OCI-LY1 (cell line): ENCODE results near the gene AGFG1.

Source experiments
- H2AFZ ChIP-seq: fragments of 200-600 bp; sonication (generic), shearing (Covaris generic); 2 replicates; pipeline ENCODE4 v1.6.0; 2014; ENCODE audit warnings: antibody characterized with exemption, mild to moderate bottlenecking, low read length
- H3F3A ChIP-seq: fragments of 200-600 bp; sonication (generic), shearing (Covaris generic); 2 replicates; pipeline ENCODE4 v1.6.0; 2014; ENCODE audit warnings: mild to moderate bottlenecking, antibody characterized with exemption, low read length, moderate library complexity; ENCODE audit not compliant: insufficient read depth
- H3K27ac ChIP-seq: fragments of 200-600 bp; sonication (generic); 2 replicates; pipeline ENCODE4 v1.5.1; 2014; ENCODE audit warnings: low read length, mixed run types, mild to moderate bottlenecking, low read depth; ENCODE audit not compliant: poor library complexity, severe bottlenecking
- H3K27me3 ChIP-seq: fragments of 200-600 bp; sonication (generic); 2 replicates; pipeline ENCODE4 v1.6.0; 2014; ENCODE audit warnings: antibody characterized with exemption, mild to moderate bottlenecking, low read length, moderate library complexity; ENCODE audit not compliant: insufficient read depth
- H3K36me3 ChIP-seq: fragments of 200-600 bp; sonication (generic); 2 replicates; pipeline ENCODE4 v1.6.1; 2014; ENCODE audit warnings: mild to moderate bottlenecking, antibody characterized with exemption, low read length, moderate library complexity, mixed read lengths; ENCODE audit not compliant: insufficient read depth
- H3K4me1 ChIP-seq: fragments of 200-600 bp; sonication (generic); 2 replicates; pipeline ENCODE4 v1.5.1; 2014; ENCODE audit warnings: mild to moderate bottlenecking, low read length, moderate library complexity; ENCODE audit not compliant: insufficient read depth, severe bottlenecking
- H3K4me2 ChIP-seq: fragments of 200-600 bp; sonication (generic), shearing (Covaris generic); 2 replicates; pipeline ENCODE4 v1.6.1; 2014; ENCODE audit warnings: low read length
- H3K4me3 ChIP-seq: fragments of 200-600 bp; sonication (generic); 2 replicates; pipeline ENCODE4 v1.5.1; 2014; ENCODE audit warnings: low read length, low read depth, mild to moderate bottlenecking, mixed read lengths; ENCODE audit not compliant: poor library complexity, severe bottlenecking
- H3K79me2 ChIP-seq: fragments of 200-600 bp; shearing (Covaris generic); 2 replicates; pipeline ENCODE4 v1.6.1; 2016; ENCODE audit warnings: mixed run types, low read length, mixed read lengths; ENCODE audit not compliant: insufficient read depth
- H3K9ac ChIP-seq: fragments of 200-600 bp; sonication (generic), shearing (Covaris generic); 2 replicates; pipeline ENCODE4 v1.6.1; 2014; ENCODE audit warnings: mild to moderate bottlenecking, low read length, mixed read lengths
- H3K9me2 ChIP-seq: fragments of 200-600 bp; sonication (generic), shearing (Covaris generic); 2 replicates; pipeline ENCODE4 v1.6.1; 2014; ENCODE audit warnings: low read depth, mild to moderate bottlenecking, low read length, mixed read lengths
- H3K9me3 ChIP-seq: fragments of 200-600 bp; shearing (Covaris generic); 2 replicates; pipeline ENCODE4 v1.6.1; 2014; ENCODE audit warnings: low read length, mixed read lengths
- H4K20me1 ChIP-seq: fragments of 200-600 bp; sonication (generic), shearing (Covaris generic); 2 replicates; pipeline ENCODE4 v1.6.0; 2016; ENCODE audit warnings: mild to moderate bottlenecking, low read length; ENCODE audit not compliant: insufficient read depth
- EZH2 ChIP-seq: fragments of 200-600 bp; sonication (generic), shearing (Covaris generic); IDR thresholded peaks from 2 replicates; pipeline ENCODE4 v1.8.0; 2017; ENCODE audit warnings: borderline replicate concordance, mixed run types, mild to moderate bottlenecking, antibody characterized with exemption, low read length, moderate library complexity, mixed read lengths
- TF ChIP-seq, protein P1 (sequence below): fragments of 200-600 bp; sonication (generic), shearing (Covaris generic); IDR thresholded peaks from 2 replicates; pipeline ENCODE4 v1.5.1; 2017; ENCODE audit warnings: mild to moderate bottlenecking, antibody characterized with exemption, low read length, moderate library complexity, mixed read lengths

AGFG1 gene

DNA sequence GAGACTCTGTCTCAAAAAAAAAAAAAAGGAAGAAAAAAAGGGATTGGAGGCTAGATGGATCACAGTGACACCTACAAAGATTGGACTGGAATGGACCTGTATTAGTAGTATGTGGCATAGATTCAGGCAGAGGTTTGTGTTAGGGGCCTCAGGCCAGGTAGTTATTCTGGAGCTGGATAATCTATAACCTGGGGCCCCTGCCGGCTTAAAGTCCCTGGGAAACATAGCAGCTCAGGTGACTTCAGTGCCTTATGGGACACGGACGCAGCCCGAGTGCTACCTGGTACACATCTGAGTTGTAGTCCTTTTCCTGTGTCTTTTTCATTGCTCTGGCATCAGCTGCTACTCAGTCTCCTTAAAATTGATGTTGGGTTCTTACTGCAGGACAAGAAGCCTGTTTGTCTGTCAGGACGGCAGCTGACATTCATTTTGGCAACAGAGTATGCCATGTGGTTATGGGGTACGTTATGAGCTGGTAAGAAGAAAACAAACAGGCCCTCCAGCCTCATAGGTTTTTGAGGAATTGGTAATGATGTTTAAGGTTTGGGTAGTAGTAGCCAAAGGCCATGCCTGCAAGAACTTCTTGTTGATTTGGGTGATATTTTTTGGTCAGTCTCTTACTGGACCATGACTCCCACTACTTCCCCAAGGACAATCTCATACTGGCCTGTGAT is 27.8 kb downstream of the AGFG1 start:
- H3K79me2 ChIP-seq, result 0 out of 2 replicates have a peak, but pooled peaks cover 10% of the 10 kb centered on the region
- no peak overlapping the region for H3K27ac ChIP-seq
- no peak overlapping the region for H3K9ac ChIP-seq
- no peak for TF ChIP-seq EZH2
- TF ChIP-seq, protein P1, sequence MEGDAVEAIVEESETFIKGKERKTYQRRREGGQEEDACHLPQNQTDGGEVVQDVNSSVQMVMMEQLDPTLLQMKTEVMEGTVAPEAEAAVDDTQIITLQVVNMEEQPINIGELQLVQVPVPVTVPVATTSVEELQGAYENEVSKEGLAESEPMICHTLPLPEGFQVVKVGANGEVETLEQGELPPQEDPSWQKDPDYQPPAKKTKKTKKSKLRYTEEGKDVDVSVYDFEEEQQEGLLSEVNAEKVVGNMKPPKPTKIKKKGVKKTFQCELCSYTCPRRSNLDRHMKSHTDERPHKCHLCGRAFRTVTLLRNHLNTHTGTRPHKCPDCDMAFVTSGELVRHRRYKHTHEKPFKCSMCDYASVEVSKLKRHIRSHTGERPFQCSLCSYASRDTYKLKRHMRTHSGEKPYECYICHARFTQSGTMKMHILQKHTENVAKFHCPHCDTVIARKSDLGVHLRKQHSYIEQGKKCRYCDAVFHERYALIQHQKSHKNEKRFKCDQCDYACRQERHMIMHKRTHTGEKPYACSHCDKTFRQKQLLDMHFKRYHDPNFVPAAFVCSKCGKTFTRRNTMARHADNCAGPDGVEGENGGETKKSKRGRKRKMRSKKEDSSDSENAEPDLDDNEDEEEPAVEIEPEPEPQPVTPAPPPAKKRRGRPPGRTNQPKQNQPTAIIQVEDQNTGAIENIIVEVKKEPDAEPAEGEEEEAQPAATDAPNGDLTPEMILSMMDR, result no peak
- no peak overlapping the region for H3K4me3 ChIP-seq
- no peaks in the 10 kb centered on the region for H3K27me3 ChIP-seq
- H4K20me1 ChIP-seq, result no peaks in the 10 kb centered on the region
- no peak overlapping the region for H3K4me2 ChIP-seq
- no peaks in the 10 kb centered on the region for H3F3A ChIP-seq
- no peak overlapping the region for H2AFZ ChIP-seq
- no peaks in the 10 kb centered on the region for H3K9me2 ChIP-seq
- H3K36me3 ChIP-seq, result no peaks in the 10 kb centered on the region
- no peaks in the 10 kb centered on the region for H3K9me3 ChIP-seq
- H3K4me1 ChIP-seq, result peaks cover 9% of the 10 kb centered on the region

DNA sequence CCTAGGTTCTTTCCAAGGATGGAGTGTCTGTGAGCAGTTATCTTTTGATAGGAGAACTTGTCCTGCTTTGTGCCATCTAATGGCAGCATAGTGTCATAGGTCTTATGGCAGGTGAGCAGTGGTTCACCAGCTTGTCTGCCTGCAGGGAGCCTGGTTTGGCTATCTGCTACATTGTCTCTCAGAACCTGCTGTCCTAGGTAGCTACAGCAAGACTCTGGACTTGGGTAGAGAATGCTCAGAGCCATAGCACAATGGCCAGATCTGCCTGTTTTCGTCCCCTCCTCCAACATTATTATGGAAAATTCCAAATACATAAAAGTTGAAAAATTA is 28.3 kb downstream of the AGFG1 start:
- peaks cover 9% of the 10 kb centered on the region for H3K4me1 ChIP-seq
- no peaks in the 10 kb centered on the region for H3K36me3 ChIP-seq
- no peak overlapping the region for H3K4me2 ChIP-seq
- TF ChIP-seq EZH2, result no peak
- TF ChIP-seq, protein P1, result peak; percentile 26
- no peak overlapping the region for H3K27ac ChIP-seq
- no peaks in the 10 kb centered on the region for H3K9me3 ChIP-seq
- H3K9ac ChIP-seq, result no peak overlapping the region
- H3K9me2 ChIP-seq, result no peaks in the 10 kb centered on the region
- H3F3A ChIP-seq, result no peaks in the 10 kb centered on the region
- no peaks in the 10 kb centered on the region for H4K20me1 ChIP-seq
- no peak overlapping the region for H2AFZ ChIP-seq
- H3K27me3 ChIP-seq, result no peaks in the 10 kb centered on the region
- 0 out of 2 replicates have a peak, but pooled peaks cover 15% of the 10 kb centered on the region for H3K79me2 ChIP-seq
- H3K4me3 ChIP-seq, result no peak overlapping the region

DNA sequence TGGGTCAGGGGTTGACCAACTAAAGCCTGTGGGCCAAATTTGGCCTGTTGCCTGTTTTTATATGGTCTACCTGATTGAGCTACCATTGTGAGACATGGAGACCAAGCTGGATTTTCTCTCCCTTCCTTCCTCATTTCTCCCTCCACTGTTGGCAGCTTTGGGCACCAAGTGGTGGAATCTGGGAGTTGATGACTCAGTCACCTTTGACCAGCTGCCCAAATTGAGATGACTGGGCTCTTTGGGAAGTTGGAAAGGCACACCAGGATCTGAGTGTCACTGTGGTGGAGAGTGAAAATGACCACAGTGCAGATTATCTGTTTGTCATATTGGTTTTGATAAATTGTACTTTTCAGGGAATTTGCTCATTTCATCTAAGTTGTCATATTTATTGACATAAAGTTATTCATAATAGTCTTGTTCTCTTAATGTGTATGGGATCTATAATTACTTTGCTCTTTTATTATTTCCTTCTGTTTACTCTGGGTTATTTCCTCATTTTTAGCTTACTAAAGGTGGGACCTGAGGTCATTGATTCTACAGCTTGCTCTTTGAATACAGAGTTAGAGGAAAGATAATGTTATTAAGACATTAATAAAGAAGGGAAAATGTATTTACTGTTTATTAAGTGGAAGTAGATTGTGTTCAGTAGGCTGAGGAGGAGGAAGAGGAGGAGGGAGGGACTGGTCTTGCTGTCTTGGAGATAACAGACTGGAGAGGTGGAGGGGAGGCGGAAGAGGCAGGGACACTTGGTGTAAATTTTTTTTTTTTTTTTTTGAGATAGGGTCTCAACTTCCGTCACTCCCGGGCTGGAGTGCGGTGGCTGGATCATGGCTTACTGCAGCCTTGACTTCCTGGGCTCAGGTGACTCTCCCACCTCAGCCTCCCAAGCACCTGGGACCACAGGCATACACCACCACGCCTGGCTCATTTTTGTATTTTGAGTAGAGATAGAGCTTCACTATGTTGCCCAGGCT is 31.8 kb downstream of the AGFG1 start:
- no peaks in the 10 kb centered on the region for H3K9me3 ChIP-seq
- no peak overlapping the region for H3K4me3 ChIP-seq
- no peak overlapping the region for H3K4me2 ChIP-seq
- no peak overlapping the region for H2AFZ ChIP-seq
- peaks cover 33% of the 10 kb centered on the region; the same call in 1 of the 2 replicates for H3K79me2 ChIP-seq
- no peak overlapping the region for H3K9ac ChIP-seq
- H3K4me1 ChIP-seq, result peaks cover 25% of the 10 kb centered on the region
- 0 out of 2 replicates have a peak, but pooled peaks cover 4% of the 10 kb centered on the region for H4K20me1 ChIP-seq
- no peaks in the 10 kb centered on the region for H3K36me3 ChIP-seq
- H3K9me2 ChIP-seq, result no peaks in the 10 kb centered on the region
- TF ChIP-seq, protein P1, result no peak
- no peak for TF ChIP-seq EZH2
- H3K27me3 ChIP-seq, result no peaks in the 10 kb centered on the region
- H3F3A ChIP-seq, result no peaks in the 10 kb centered on the region
- H3K27ac ChIP-seq, result no peak overlapping the region
